ENCODE data around the gene TP53TG5. TPM values are rescaled to one million over a fixed set of nuclear protein-coding genes. Genes with fewer than 3 reads are reported as not detected.

The TP53TG5 gene
- total RNA-seq, 1 experiment from 2014 or later: not detected

- in situ Hi-C loops (cut with HindIII; ENCODE audit: low pct_unique_long_range_greater_than_20kb, low sequenced_read_pairs): no loop called here
- no peak for DNase-seq (ENCODE audit: low read depth, low spot score)
Observed at GRCh38 chr20:45407067-45407745, 29.1 kb upstream of the TP53TG5 start.

- peak; percentile 16 for DNase-seq (ENCODE audit: low read depth, low spot score)
- in situ Hi-C loops (cut with HindIII; ENCODE audit: low pct_unique_long_range_greater_than_20kb, low sequenced_read_pairs): no loop called here
Observed at GRCh38 chr20:45406260-45407066, 28.3 kb upstream of the TP53TG5 start.

GRCh38 chr20:45405571-45406259 is 27.6 kb upstream of the TP53TG5 start:
- in situ Hi-C loops (cut with HindIII; ENCODE audit: low pct_unique_long_range_greater_than_20kb, low sequenced_read_pairs): no loop called here
- DNase-seq (ENCODE audit: low read depth, low spot score): no peak

GRCh38 chr20:45404438-45404837 is 26.3 kb upstream of the TP53TG5 start:
- no peak for DNase-seq (ENCODE audit: low read depth, low spot score)
- in situ Hi-C loops (cut with HindIII; ENCODE audit: low pct_unique_long_range_greater_than_20kb, low sequenced_read_pairs): no loop called here

GRCh38 chr20:45402946-45403345 is 24.8 kb upstream of the TP53TG5 start:
- DNase-seq (ENCODE audit: low read depth, low spot score): no peak
- in situ Hi-C loops (cut with HindIII; ENCODE audit: low pct_unique_long_range_greater_than_20kb, low sequenced_read_pairs): no loop called here

GRCh38 chr20:45400346-45401031 is 22.4 kb upstream of the TP53TG5 start:
- in situ Hi-C loops (cut with HindIII; ENCODE audit: low pct_unique_long_range_greater_than_20kb, low sequenced_read_pairs): no loop called here
- DNase-seq (ENCODE audit: low read depth, low spot score): no peak

GRCh38 chr20:45399018-45399417 is 20.9 kb upstream of the TP53TG5 start:
- no peak for DNase-seq (ENCODE audit: low read depth, low spot score)
- in situ Hi-C loops (cut with HindIII; ENCODE audit: low pct_unique_long_range_greater_than_20kb, low sequenced_read_pairs): no loop called here

- in situ Hi-C loops (cut with HindIII; ENCODE audit: low pct_unique_long_range_greater_than_20kb, low sequenced_read_pairs): no loop called here
- no peak for DNase-seq (ENCODE audit: low read depth, low spot score)
Observed at GRCh38 chr20:45395114-45395415, 16.9 kb upstream of the TP53TG5 start.

- in situ Hi-C loops (cut with HindIII; ENCODE audit: low pct_unique_long_range_greater_than_20kb, low sequenced_read_pairs): no loop called here
- no peak for DNase-seq (ENCODE audit: low read depth, low spot score)
Observed at GRCh38 chr20:45394221-45395113, 16.3 kb upstream of the TP53TG5 start.

GRCh38 chr20:45392733-45393132 is 14.6 kb upstream of the TP53TG5 start:
- in situ Hi-C loops (cut with HindIII; ENCODE audit: low pct_unique_long_range_greater_than_20kb, low sequenced_read_pairs): no loop called here
- DNase-seq (ENCODE audit: low read depth, low spot score): peak; percentile 22

GRCh38 chr20:45391559-45391958 is 13.4 kb upstream of the TP53TG5 start:
- in situ Hi-C loops (cut with HindIII; ENCODE audit: low pct_unique_long_range_greater_than_20kb, low sequenced_read_pairs): no loop called here
- no peak for DNase-seq (ENCODE audit: low read depth, low spot score)

- no peak for DNase-seq (ENCODE audit: low read depth, low spot score)
- in situ Hi-C loops (cut with HindIII; ENCODE audit: low pct_unique_long_range_greater_than_20kb, low sequenced_read_pairs): no loop called here
Observed at GRCh38 chr20:45390931-45391330, 12.8 kb upstream of the TP53TG5 start.

- DNase-seq (ENCODE audit: low read depth, low spot score): no peak
- in situ Hi-C loops (cut with HindIII; ENCODE audit: low pct_unique_long_range_greater_than_20kb, low sequenced_read_pairs): no loop called here
Observed at GRCh38 chr20:45387274-45387673, 9.1 kb upstream of the TP53TG5 start.

GRCh38 chr20:45377269-45377668 is 856 bp downstream of the TP53TG5 start:
- no peak for DNase-seq (ENCODE audit: low read depth, low spot score)
- in situ Hi-C loops (cut with HindIII; ENCODE audit: low pct_unique_long_range_greater_than_20kb, low sequenced_read_pairs): no loop called here

GRCh38 chr20:45374966-45375365 is 3.2 kb downstream of the TP53TG5 start:
- in situ Hi-C loops (cut with HindIII; ENCODE audit: low pct_unique_long_range_greater_than_20kb, low sequenced_read_pairs): no loop called here
- DNase-seq (ENCODE audit: low read depth, low spot score): no peak

GRCh38 chr20:45374101-45374467 is 4.0 kb downstream of the TP53TG5 start:
- in situ Hi-C loops (cut with HindIII; ENCODE audit: low pct_unique_long_range_greater_than_20kb, low sequenced_read_pairs): no loop called here
- no peak for DNase-seq (ENCODE audit: low read depth, low spot score)

GRCh38 chr20:45373353-45374100 is 4.6 kb downstream of the TP53TG5 start:
- peak; percentile 91 for DNase-seq (ENCODE audit: low read depth, low spot score)
- in situ Hi-C loops (cut with HindIII; ENCODE audit: low pct_unique_long_range_greater_than_20kb, low sequenced_read_pairs): no loop called here

Data from SK-MEL-5 (cell line).